Measurements from ENCODE around the gene TLX2.
A peak's percentile ranks its signal among the peaks of the same experiment; 100 is the strongest.

TLX2 gene

DNA sequence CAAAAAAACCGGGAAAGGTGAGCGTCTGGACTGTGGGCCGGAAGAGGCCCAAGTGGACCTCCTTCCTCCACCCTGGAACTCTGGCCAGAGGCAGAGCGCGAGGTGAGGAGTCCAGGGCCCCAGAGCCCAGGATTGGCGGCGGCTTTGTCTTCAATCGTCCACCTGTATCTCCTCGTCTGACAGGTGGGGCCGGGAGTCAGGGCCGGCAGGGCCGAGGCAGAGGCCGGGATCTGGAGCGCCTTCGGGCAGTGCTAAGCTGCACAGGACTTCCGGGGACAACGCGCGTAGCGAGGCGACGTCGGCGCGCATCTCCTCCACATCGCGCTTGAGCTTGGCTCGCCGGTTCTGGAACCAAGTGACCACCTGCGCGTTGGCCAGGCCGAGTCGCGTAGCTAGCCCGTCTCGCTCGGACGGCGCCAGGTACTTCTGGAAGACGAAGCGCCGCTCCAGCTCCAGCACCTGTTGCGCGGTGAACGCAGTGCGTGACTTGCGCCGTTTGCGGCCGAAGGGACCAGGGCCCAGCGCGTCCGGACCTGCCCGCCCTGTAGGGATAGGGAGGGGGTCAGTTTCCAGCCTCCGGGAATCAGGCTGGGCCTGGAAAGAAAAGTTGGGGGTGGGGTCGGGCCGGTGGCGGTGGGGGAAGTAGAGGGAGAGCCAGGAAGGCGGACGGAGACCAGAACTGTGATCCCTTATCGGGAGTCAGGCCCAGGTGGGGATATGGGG, 16.3 kb upstream of the TLX2 start:
- peak; percentile 56 for DNase-seq

DNA sequence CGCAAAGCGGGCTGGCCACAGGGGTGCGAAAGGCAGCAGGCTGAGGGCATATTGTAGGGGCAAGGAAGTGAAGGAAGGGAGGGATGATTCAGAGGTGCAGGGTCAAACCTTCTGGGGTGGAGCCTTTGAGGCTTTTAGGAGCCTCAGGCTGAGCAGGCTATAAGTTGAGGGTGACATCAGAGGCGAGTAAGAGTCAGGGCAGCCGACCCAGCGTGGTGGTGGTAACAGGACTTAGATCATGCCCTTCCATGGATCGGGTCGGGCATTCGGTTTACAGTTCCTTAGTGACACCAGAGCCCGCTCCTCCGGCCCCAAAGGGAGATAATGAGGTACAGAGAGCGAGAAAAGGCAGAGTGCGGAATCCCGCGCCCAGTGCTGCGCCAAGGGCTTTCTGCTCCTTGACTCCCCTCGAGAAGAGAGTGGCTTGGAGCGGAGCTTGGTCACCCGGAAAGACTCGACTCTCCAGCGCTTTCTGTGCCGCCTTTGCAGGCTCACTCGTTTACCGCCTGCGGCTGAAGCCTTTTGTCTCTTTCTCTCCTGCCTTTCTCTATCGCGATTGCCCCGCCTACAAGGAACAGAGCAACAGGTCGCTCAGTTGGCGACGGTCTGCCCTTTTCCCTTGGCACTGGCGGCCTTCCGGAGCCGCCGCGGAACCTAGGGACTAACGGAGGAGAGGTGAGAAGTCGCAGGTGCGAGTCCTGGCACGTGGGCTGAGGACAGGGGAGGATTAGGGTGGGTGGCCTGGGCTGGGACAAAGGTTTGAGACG, 15.6 kb upstream of the TLX2 start:
- DNase-seq, result peak; percentile 66

DNA sequence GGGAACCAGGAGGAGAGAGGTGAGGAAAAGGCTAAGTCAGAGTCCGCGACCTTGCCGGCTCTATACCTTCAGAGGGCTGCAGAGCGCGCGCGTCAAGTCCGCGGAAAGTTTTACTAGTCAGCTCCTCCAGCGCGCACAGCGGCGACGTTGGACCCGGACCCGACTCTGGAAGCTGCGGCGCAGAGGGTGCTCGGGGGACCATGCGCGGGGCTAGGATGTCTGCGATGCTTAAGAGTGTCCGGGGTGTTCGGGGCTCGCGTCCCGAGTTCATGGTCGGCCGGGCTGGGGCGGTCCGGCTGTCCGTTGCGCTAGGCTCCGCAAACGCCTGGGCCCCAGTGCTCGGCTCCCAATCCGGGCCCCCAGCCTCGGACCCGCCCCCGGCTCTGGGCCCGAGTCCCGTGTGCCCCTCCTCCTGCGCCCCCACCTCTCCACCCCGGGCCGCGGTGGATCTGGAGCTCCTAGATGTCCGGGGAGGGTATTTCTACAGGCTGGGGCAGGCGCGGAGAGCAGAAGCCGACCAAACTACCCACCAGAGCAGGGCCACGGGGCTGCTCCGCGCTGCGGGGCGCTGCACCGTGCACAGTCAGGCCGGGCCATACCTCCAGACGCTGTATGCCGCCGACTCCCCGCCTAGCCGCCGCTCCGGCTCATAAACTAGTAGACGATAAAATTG, 14.8 kb upstream of the TLX2 start, which contains the start of gene LBX2:
TSS of gene LBX2 (minus strand) at position 337 of the 673 bp plus-strand sequence. CDS start at position 271, 66 bp downstream.
- DNase-seq, result peak; percentile 68

DNA sequence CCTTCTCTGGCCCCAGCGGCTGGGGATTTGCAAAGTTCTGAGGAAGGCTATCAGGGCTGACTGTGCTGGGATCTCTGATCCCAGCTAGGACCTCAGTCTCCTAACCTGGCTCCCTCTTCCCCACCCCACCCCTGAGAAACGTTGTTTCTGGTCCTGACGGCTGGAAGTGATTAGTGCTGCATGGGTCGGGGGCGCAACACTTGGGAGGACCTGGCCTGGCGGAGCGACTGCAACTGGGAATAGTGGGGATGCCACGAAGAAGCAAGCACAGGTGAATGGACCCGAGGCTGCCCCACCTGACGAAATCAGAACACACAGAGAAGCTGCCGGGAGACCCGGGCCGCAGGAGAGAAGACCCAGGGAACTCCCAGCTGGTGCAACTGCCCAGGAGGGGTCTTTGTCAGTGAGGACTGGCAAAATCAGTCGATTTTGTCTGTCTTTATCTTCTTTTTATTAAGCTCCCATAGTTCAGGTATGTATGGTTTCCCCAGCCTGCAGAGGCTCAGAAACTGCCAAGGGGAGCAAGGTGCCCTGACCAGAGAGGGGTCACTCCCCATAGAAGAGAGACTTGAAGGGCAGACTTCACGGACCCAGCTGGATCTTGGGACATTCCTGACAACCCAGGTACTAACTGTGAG, 14.2 kb upstream of the TLX2 start:
- DNase-seq, result no peak

DNA sequence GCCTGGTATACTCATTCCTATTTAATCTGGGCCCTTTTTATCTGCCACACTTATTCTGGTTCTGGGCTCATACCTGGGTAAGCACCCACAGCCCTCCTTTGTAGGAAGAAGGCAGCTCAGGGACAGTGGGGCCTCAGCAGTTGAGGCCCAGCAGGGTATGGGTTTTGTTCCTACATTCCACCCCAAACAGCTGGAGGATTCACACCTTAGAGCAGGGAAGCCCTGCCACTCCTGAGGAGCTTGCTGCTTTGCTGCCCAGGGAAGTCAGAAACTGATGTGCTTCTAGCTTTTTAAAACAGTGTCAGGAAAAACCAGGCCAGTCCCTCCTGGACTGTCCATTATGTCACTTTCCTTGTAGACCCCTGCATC, 13.7 kb upstream of the TLX2 start:
- no peak for DNase-seq

DNA sequence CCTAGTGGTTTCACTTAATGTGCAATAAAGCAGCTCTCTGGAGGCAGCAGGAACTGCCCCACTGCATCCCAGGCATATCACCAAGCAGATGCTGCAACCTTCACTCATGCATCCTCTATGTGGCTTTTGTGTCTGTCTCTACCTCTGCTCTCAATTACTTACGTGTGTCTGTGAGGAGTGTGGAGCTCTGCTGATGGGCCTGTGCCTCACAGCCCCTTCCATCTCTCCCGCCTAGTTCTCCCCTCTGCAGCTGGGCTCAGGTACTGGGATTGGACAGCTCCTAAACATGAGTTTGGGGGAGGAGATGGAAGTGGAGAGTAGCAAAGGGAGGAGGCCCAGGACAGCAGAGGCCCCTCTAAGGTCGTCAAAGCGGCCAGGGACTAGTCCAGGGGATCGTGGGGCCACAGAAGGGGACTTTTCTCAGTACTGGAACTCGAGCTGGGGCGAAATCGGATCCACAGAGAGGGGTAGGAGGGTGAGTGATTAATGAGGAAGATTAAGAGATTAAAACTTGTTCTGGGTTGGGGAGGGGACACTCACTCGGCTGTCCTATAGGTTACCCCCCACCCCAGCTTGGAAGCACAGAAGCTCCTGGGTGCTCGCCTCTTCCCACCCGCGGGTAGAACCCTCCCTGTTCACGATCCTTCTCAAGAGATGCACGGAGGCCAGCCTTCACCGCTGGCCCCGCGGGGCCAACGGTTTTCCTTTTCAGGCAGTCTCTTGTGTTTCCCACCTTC, 12.7 kb upstream of the TLX2 start:
- no peak for DNase-seq

DNA sequence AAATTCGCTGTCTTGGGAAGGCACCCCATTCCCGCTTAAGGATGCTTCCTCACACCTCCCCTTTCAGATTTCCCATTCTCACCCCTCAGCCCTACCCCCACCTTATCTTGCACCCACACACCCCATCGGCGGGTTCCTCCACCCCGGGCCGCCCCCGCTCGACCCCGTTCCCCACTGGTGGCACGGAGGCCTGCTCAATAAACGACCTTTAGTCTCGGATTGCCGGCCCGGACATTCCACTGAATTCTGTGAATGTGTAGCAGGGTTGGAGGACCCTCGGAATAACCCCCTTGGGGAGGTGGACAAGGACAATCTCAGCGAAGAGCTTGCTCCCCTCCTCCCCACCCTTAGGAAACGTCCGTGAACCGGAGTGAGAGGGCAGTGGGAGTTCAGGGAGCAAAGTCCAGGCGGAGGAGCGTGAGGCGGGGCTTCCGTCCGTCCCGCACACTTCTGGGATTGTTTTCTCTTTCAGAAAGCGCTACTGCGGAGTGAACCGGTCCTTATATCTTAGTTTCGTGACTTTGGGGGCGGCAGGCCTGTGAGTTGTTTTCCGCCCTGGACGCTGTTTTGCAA, 12.0 kb upstream of the TLX2 start:
- no peak for DNase-seq

DNA sequence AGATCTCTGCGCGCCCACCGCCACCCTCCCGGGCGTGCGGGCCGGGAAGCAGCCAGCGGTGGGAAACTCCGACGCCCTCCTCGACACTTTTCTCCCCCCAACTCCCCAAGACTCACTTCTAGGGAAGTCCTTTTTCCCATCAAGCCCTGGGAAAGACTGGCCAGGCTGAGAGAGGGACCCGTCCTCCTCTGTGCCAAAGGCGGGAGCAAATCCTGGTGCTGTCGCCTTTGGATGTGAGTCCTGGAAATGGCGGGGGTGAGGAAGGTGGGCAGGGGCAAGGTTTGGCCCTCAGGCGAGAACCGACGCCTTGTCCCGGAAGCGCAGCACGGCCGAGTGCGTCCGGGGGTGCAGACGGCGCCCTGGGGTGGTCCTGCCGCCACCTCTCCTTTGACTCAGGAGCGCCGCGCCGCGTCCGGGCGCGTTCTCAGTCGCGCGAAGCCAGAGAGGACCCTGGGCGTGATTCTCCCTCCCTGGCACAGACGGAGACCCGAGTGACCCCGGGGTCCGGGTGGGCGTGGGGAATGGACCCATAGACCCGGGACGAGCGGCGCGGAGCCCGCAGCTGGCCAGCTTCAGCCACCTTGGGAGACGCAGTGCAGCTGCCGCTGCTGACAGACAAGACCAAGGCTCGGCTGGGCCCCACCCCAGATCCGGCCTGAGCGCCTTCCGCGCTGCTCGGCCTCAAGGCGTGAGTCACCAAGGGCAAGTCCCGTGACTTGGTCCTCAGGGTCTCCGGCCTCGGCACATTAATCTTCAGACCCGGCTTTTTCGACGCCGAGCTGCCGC, 11.3 kb upstream of the TLX2 start:
- peak; percentile 90 for DNase-seq

DNA sequence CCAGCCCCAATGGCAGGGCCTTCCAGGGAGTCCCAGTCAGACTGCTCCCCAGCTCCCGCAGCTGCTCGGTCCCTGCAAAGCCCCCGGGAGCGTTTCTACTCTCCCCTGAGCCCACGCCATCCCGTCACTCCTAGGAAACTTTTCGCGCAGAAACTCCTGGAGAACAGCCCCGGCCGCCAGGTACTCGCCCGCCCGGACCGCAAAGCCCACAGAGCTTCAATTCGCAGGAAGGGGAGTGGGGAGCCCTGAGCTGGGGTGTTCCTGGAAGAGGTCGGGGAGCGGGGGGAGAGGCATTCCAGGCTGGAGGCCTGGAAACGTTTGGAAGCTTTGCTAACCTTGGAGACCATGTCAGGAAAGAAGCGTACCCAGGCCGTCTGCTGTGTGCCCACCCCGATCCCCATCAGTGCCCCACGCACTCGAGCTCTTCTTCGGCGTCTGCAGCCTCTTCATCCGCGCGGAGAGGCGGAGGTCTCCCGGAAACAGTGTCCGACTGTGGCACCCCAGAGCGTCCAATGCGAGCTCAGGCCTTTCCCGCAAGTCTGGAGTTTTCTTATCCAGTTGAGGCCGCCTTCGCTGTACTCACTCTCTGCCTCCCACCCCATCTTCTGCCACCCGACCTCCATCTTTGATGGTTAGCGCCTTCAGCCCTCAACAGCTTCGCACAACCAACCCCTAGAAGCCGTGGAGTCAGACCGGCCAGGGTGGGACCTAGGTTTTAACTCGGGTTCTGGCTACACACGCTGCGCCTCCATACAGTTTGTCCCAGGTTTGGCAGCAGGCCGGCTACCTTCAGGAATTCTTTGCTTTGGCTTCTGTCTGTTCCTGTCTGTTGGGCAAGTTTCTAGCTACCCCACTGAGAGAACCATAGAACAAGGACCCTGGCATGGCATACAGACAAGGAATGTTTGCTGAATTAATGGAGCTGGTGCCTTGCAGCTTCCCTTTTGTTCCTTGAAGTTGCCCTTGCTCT, 10.5 kb upstream of the TLX2 start:
- DNase-seq, result no peak

DNA sequence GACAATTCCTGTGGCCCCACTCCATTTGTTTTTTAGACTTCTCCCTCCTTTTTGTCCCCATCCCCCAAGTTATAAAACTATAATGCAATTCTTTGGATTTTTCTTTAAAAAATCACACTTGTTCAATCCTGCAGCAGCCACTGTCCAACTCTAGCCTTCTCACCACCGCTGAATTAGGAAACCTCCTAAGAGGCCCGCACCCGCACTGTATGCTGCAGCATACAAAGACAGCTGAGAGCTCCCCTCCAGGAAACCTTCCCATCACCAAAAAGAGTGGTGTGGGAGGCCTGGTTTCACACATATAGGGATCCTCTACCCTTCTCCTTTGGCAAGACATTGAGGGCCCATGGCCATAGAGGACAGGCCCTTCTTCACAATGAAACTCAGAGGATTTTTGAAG, 9.7 kb upstream of the TLX2 start:
- DNase-seq, result no peak

DNA sequence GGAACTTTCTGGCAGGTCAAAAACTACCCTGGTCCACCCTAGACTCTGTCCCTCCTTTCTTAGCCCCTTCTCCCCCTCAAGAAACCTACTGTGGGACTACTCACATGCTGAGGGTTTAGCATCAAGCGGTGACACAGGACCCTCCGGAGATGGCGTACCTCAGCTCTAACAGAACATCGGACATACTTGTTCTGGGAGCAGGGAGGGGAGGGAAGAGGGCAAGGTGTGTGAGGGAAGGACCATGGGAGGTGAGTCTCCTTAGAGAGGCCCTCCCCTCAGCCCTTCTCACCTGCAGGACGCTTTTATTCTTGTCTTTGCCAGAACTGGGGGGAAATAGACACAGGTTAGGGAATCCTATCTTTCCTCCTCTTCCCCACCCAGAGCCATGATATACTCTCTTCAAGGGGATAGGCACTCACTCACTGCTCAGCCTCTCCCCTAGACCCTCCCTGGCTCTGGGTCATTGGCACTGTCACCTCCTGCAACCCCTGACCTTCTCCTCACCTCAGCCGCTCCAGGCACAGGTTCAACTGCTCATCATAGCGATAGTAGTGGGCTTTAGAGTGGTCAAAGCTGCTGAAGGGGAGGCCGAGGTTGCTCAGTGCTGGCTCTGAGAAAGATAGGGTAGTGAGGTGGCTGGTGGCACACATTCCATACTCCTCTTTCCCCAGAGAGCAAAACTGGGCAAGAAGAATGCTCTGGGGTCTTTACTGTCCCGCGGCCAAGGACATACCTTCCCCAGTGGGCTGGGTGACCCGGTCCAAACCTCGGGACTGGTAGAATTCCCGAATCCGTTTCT, 8.6 kb upstream of the TLX2 start:
- no peak for DNase-seq

DNA sequence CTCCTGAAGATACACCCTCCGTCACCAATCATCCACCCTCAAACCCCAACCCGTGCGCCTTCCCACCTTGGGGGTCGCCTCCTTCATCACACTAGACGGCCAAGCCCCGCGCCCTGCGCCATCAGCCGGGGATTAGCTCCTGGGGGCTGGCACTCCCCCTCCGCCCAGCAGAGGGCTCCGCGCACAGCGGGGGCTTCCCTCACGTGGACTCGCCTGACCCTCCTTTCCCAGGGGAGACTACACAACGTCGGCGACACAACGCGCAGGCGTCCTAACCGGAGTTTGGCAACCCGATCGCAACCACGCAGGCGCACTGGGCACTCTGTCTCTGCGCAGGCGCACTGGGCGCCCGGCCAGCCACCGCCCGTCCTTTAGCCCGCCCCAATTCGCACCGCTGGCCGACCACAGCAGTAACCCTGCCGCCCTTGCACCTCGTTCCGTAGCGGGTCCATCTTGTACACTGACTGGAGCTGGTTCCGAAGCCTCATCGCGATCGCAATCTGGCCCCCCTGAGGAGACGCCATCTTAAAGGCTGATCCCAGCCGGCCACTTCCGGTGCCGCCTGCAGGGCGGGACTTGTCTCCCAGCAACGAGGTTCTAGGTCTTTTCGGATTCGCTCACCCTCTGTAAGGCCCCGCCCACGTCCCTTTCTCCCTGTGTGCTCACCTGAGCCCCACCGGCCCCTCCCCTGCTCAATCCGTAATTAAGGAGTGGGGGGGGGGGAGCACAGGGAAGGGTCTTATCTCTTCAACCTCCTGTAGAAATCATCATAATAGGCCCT, 6.9 kb upstream of the TLX2 start, which contains the start of gene PCGF1:
TSS of gene PCGF1 (minus strand) at position 551 of the 781 bp plus-strand sequence. CDS start at position 524, 27 bp downstream.
- peak; percentile 99 for DNase-seq

DNA sequence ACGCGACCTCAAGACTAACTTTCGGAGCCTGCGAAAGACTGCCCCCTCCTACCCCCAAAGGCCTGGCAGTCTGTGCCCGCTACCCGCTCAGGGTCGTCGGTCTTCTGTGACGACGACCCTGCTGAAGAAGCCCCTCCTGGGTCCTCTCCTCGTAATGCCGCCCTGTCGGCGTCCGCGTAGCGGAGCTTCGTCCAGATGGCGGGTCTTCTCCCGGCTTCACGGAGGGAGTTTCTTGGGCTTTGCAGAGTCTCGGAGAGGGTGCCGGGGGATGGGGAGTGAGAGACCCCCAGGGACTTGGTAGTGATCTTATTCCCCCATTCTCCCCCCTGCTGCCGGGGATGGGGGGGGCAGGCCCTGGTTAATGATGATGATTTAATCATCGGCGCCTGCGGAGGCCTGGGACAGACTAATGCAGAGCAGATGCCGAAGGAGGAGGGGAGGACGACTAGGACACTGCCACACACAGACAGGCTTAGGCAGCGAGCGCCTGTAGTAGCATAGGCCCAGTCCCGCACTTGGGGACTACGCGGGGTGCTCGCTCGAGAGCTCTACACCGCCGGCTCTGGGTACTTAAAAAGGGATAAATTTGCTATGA, 6.2 kb upstream of the TLX2 start:
- DNase-seq, result peak; percentile 40

DNA sequence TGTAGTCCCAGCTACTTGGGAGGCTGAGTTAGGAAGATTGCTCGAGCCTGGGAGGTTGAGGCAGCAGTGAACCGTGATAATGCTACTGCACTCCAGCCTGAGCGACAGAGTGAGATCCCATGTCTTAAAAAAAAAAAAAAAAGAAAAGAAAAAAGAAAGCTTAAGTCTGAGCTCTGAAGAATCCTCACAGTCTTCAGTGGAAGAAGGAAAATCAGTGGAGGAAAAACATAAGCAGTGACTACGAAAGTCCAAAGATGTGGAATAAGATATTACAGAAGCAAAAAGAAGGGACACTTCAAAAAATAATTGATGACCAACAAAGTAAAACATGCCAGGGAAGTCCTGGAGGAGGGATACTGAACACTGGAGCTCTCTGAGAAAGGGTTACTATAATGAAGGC, 4.0 kb upstream of the TLX2 start:
- DNase-seq, result no peak

DNA sequence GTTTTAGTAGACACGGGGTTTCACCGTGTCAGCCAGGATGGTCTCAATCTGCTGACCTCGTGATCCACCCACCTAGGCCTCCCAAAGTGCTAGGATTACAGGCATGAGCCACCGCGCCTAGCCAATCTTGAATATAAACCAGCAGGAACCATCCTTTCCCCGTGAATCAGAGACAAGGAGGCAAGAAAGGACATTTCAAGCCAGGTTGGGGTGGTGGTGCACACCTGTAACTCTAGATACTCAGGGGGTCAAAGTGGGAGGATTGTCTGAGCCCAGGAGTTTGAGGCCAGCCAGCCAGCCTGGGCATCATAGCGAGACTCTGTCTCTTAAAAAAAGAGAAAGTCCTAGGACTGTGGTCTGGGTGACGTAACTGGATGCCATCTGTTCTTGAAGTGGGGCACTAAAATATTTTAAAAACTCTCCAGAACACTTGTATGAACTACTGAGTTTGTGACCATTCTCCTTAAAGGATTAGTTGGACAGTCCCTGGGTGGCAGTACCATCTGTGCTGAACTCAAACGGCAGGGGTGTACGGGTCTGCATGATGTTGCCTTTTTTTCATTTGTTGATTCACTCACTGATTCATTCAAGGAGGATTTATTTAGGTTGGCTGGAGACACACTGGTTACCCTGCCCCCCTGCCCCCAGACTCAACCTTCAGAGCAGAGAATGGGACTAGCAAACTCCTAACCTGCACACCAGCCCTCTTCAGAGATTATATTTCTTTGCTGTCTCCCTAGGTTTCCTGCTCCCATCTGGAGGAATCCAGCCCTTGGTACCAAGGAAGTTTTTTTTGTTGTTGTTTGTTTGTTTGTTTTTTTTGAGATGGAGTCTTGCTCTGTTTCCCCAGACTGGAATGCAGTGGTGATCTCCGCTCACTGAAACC, 2.9 kb upstream of the TLX2 start:
- DNase-seq, result no peak

DNA sequence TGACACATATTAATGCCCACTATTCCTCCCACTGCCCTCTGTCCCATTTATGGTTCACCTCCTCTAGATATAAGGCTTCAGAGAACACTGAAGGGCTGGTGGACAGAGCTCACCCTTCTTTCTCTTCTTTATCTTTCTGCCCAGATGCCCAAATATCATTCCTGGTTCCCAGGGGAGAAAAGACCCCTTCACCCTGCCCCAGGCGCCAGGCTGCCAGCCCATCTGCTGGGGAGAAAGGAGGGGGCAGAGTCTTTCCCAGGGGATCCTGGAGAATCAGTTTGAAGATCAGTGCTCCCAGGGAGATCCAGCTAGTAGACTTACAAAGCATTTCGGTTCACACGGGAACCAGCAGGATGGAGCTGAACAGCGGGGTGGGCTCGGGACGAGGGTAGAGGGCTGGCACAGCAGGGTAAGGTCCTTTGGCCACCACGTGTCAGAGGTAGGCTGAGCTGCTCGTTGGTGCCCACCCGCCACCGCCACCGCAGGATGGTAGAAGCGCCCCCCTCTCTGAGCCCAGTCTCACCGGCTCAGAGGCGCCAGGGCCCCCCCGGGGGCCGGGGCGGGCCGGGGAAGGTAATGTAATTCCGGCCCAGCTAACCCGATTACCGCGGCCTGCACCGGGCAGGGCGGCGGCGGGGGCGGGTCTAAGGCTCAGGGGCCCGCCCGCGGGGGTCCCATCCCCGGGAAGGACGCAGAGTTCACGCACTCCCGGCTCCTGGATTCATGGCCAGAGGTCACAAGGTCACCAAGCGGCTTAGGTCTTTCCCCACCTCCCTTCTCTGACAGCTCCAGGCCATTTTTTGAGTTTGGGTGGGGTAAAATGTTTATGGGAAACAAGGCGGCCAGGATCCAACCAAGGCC, 1.3 kb upstream of the TLX2 start:
- DNase-seq, result no peak

Measured in hematopoietic multipotent progenitor cell treated with erythropoietin and hydrocortisone succinate and interleukin-3 and kit ligand, for 4 days (in vitro differentiated cells).